MM.1S (cell line): Measurements from ENCODE around the gene FAU.

Source experiments
- CTCF ChIP-seq: fragments of 300-600 bp; sonication (generic); IDR thresholded peaks from 2 replicates; pipeline ENCODE4 v1.5.1; 2016; ENCODE audit warnings: antibody characterized with exemption, low read length, mixed read lengths
- EZH2 ChIP-seq: fragments of 300-600 bp; sonication (generic); optimal IDR thresholded peaks from 2 replicates; pipeline ENCODE3; 2017; ENCODE audit warnings: low read depth, mild to moderate bottlenecking, antibody characterized with exemption, low read length, mixed read lengths
- EZH2phosphoT487 ChIP-seq: fragments of 300-600 bp; sonication (generic); IDR thresholded peaks from 2 replicates; pipeline ENCODE4 v1.6.1; 2018; ENCODE audit warnings: antibody characterized with exemption, low read length

- TF ChIP-seq CTCF = peak; percentile 51
- no peak for TF ChIP-seq EZH2
- no peak for TF ChIP-seq EZH2phosphoT487
These were observed 32.3 kb downstream of the FAU start for GRCh38 chr11:65089621-65090020.
